ENCODE data around the gene AHRR.
"Not testable (repeated sequence)": the region's sequence is repeated elsewhere in the genome, so short reads cannot be mapped to it uniquely, and the experiment has no call there.

AHRR gene

GRCh38 chr5:464446-464842 lies 142.9 kb downstream of the AHRR start:
- no peak for DNase-seq

DNA sequence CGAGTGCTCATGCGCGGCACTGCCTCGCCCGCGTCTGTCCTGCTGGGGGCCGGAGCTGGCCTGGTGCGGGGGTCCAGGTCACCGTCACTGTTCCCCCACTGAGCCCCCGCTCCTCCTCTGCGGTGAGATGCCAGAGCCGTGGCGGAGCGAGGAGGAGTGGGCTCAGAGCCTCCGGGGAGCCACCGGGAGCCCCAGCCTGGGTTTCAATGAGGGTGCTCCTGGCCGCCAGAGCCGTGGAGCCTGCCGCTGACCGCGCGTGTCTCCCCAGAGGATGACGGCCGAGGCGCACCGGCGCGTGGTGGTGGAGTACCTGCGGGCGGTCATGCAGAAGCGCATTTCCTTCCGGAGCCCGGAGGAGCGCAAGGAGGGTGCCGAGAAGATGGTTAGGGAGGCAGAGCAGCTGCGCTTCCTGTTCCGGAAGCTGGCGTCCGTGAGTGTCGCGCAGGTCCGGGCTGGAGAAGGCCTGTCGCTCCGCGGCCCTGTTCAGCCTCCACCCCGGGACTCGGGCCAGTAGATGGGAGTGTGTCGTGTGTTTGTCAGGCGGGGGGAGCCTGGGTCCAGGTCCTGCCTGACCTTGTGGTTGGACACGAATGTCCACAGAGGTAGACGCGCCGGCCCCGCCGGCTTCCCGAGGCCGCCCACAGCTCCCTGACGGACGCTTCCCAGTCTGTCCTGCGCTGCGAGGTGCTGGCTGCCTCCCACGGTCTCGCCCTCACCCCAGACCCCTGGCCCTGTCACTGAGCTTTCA lies 143.5 kb downstream of the AHRR start:
- no peak for DNase-seq

- no peak for DNase-seq
Measured at GRCh38 chr5:465591-466403, 144.3 kb downstream of the AHRR start.

DNA sequence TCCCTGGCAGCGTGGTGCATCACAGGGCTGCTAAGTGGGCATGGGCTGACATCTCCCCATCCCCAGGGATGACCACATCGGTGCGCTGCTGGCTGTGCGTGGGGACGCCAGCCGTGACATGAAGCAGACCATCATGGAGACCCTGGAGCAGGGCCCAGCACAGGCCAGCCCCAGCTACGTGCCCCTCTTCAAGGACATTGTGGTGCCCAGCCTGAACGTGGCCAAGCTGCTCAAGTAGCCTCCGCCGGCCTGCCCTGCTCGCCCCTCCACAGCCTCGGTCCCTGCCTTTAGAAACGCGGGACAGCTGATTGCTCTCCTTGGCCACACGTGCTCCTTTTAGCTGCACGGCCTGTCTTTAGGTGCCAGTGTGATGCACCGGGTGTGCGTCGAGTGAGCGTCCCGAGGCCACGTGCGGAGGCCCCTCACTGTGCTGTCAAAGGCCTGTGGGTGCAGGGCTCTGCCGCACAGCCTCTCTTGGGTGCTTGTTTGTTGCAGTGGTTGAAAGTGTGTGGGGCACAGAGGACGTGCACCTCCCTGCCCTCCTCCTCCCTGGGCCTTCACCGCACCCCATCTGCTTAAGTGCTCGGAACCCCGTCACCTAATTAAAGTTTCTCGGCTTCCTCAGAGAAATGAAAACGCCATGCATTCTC lies 145.3 kb downstream of the AHRR start:
- DNase-seq, result no peak

GRCh38 chr5:468401-468800 lies 146.9 kb downstream of the AHRR start:
- no peak for DNase-seq

DNA sequence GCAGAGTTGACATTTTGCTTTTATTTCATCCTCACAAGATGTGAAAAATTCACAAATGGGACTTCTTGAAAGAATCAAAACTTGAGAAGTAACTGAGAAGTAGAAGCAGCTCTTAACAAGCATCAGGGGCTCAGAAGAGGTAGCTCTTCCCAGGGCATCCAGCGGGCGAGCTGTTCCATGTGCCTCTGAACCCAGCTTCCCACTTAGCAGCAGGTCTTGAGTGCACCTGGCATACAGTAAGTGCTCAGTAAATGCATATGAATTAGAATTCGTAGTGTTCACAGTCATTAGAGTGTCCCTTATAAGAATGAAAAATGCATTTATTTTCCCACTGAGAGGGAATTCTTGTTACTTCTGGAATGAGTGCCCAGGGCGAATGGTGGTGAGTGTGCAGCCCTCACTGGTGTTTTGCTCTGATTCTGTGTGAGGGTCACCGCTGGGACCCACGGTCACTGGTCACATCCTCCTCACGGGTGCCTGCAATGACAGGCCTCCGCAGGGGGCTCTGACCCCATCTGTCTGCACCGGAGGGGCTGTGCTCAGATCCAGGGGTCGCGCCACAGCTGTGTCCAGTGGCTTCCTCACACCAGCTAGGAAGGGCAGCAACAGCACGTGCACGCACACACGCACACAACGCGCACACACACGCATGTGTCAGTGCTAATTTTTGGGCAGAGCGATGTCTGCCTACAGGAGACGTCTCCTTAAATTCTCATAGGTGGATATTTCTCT lies 148.4 kb downstream of the AHRR start:
- DNase-seq, result no peak

- DNase-seq, result no peak
Measured at GRCh38 chr5:470961-471749, 149.6 kb downstream of the AHRR start.

DNA sequence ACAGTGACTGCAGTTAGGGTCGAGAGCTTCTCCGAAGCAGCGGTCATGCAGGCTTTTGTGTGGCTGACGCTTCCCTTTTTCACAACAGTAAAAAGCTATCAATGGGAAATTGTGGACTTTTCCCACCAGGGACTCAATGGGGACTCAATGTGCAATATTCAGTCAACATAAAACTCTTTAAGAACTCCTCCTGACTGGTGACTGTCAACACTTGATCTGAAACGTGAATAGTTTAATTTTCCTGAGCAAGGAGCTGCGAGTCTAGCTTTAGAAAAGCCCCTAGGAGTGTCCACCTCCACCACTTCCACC lies 150.2 kb downstream of the AHRR start:
- DNase-seq, result no peak

DNA sequence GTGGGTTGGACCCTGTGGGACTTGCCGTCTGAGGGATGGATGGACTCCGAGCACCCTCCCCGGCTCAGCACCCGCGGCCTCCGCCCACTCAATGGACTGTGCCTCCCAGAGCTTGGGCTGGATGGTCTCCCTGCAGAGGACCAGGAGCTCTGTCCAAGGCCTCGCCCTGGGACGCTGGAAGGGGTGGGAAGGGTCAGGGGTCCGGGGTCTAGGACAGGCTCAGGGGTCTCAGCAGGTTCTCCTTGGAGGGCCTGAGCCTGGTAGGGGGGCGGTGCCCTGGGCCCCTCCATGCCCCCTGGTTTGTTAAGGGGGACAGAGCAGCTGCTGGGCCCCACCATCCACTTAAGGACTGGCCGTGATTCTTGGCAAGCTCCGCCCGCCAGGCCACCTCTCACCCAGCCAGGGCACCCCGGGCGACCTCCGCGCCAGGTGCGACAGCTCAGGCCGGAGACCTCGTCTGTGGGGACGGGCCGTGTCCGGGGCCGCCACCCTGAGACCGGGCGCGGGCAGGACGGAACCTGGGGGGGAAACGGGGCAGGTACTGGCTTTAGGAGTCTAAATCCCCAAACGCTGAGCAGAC lies 150.7 kb downstream of the AHRR start:
- no peak for DNase-seq

GRCh38 chr5:472656-473550 lies 151.4 kb downstream of the AHRR start:
- peak; percentile 88 to 91 for DNase-seq

- DNase-seq, result peak; percentile 25 to 41
Measured at GRCh38 chr5:473551-474192, 152.2 kb downstream of the AHRR start.

GRCh38 chr5:474232-474839 lies 152.8 kb downstream of the AHRR start:
- not testable (repeated sequence) for DNase-seq

- no peak for DNase-seq
Measured at GRCh38 chr5:474840-475661, 153.5 kb downstream of the AHRR start.

- no peak for DNase-seq
Measured at GRCh38 chr5:475704-476101, 154.2 kb downstream of the AHRR start.

DNA sequence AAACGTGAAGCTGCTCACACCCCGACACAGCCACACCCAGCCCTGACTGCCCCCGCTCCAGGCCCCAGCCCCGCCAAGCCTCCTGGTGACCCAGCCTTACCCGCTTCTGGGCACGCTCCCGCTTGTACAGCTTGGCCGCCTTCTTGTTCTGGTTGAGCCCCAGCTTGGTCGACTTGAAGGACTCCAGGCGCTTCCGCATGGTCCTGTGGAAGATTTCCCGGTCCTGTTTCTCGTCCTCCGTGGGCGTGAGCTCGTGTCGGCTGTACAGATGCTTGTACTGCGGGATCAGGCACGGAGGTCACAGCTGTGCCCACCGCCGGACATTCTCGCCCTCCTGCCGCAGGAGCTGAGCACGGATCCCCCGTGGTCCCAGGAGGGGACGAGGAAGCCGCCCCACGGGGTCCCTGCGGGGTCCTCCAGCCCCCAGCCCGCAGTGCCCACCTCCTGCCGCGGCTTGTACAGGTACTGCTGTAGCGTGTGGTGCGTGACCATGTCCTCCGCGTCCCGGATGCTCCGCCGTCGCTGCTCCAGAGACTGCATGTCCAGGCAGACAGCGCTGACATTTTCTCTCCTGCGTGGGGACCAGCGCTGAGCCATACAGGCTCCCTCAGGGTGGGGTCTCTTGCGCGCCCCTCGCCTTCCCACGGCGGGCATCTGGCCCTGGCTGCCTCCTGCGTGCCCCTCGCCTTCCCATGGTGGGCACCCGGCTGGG lies 154.7 kb downstream of the AHRR start:
- no peak for DNase-seq

DNA sequence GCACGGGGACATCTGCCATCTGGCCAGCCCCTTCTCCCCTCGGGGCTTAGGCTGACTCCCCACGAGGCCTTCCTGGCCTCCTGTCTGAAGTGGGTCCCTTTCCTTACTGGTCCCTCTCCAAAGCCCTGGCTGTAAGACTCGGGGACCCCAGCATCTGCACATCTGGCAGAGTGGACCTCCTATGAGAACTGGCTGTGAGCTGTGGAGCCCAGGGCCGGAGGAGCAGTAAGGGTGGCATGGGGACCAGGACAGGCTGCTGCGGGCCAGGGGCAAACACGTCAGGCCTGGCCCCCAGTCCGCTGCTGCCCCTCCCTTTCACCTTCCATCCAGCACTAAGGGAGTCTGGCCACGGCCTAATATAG lies 155.3 kb downstream of the AHRR start:
- no peak for DNase-seq

GRCh38 chr5:477247-477646 lies 155.7 kb downstream of the AHRR start:
- DNase-seq, result no peak

DNA sequence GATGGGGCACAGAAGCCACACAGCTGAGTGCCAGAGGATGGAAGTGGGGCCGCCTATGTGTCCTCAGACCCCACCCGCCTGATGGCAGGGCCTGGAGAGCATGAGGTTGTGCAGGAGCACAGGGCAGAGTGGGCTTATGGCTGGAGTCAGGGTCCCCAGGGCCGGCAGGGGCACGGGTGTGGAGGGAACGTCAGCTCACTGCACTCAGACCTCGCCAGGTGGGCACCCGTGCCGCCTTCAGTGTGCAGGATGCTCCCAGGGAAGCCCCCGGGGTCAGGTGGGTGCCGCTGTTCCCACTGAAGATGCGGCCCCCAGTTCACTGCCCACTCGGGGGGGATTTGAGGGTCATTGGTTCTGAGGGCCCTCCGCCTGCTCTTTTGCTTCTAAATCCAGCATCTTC lies 156.4 kb downstream of the AHRR start:
- DNase-seq, result no peak

Measured in SHP77 (cell line).